Stimulated activated CD8-positive, alpha-beta memory T cell treated with anti-CD3 and anti-CD28 coated beads, Interleukin-2, amount 100 ng/mL, for 1 hour (primary cell): ENCODE results near the gene DDX28.
"Not testable (repeated sequence)": the region's sequence is repeated elsewhere in the genome, so short reads cannot be mapped to it uniquely, and the experiment has no call there.

ENCODE experiments used
- DNase-seq, 2 donors: peaks; one replicate each; pipeline ENCODE4 v3.0.0-alpha.2; 2020; ENCODE audit warnings: low read depth in 2 of 2

The DDX28 gene

DNA sequence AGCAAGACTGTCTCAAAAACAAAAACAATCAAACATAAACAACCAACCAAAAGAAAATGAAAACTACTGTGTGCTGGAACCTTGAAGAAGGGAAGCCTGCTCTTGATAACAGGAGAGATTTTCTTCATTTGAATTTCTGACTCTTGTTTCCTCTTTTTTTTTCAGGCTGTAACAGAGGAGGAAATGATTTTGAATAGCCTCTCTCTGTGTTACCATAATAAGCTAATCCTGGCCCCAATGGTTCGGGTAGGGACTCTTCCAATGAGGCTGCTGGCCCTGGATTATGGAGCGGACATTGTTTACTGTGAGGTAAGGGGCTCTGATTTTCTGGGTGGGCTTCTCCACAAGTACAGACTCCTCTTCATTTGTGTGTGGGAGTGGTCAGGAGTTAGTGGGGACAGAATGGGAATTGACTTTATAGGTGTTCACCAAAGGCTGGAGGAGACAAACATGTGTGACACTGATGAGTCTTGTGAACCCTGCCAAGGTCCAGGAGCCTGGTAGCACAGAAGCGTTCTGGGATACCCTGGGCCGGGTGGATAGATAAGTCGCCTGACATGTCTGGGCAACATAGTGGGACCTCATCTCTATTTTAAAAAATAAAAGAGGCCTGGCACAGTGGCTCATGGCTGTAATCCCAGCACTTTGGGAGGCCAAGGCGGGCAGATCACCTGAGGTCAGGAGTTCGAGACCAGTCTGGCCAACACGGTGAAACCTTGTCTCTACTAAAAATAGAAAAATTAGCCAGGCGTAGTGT, 15.0 kb upstream of the DDX28 start:
- DNase-seq, result no peak

DNA sequence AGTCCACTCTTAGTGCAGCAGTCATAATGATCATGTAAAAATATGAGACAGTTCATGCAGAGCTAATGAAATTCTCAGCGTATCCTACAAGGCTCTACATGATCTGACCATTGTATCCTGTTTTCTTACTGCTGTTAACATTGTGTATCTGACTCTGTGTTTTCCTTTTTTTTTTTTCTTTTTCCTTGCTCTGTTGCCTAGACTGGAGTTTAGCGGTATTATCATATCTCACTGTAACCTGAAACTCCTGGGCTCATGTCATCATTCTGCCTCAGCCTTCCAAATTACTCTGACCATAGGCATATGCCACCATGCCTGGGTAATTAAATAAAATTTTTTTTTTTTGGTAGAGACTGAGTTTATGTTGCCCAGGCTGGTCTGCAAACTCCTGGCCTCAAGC, 12.2 kb upstream of the DDX28 start:
- DNase-seq, result no peak

DNA sequence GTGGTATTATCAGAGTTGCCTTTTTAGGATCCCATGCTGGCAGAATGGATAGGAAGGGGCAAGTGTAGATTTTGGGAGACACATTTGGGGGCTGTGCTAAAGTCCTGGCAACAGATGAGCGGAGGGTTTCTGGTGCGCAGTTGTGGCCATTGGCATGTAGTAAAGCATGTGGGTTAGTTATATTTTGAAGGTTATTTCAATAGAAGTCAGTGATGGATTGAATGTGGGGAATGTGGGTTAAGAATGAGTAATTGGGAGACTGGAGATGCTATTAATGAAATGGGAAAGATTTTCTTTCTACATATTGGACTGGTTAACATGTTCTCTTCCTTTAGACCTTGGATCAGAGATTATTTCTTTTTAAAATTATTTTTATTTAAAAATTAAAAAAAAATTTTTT, 10.1 kb upstream of the DDX28 start:
- DNase-seq, result no peak

DNA sequence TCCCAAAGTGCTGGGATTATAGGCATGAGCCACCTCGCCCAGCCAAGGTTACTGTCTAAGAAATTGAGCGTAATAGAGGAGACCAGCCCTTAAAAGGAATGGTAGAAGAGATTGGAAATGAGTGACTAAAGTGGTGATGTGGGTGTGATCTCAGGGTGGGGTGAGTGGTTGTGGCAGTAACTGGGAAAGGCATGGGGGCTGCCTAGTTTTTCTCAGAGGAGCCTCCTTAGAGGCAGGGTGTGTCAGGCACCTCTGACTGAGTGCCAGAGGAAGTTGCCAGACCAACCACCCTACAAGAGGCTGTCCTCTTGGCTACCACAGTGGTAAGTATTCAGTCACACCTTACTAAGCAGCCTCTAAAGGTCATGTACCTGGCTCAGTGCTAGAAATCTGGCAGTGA, 8.9 kb upstream of the DDX28 start:
- no peak for DNase-seq

DNA sequence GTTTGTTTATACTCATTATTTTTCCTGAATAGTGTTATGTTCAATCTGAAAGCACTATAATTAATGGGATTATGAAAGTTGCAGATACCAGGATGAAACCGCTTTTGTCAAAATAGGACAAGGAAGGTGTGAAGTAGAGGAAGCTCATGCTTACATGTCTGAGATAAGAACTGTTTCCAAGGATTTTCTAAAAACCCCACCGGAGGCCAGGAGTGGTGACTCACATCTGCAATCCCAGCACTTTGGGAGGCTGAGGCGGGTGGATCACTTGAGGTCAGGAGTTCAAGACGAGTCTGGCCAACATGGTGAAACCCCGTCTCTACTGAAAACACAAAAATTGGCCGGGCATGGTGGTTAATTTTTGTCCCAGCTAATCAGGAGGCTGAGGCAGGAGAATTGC, 7.1 kb upstream of the DDX28 start:
- DNase-seq, result not testable (repeated sequence)

DNA sequence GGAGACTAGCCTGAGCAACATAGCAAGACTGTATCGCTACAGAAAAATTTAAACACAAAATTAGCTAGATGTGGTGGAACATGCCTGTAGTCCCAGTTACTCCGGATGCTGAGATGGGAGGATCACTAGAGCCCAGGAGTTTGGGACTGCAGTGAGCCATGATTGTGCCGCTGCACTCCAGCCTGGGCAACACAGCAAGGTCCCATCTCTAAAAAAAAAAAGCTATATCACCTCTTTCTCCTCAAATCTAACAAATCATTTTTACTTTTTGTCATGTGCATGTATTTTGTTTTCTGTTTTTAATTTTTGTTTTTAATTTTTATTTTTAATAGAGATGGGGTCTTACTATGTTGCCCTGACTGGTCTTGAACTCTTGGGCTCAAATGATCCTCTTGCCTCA, 6.0 kb upstream of the DDX28 start:
- DNase-seq, result no peak

DNA sequence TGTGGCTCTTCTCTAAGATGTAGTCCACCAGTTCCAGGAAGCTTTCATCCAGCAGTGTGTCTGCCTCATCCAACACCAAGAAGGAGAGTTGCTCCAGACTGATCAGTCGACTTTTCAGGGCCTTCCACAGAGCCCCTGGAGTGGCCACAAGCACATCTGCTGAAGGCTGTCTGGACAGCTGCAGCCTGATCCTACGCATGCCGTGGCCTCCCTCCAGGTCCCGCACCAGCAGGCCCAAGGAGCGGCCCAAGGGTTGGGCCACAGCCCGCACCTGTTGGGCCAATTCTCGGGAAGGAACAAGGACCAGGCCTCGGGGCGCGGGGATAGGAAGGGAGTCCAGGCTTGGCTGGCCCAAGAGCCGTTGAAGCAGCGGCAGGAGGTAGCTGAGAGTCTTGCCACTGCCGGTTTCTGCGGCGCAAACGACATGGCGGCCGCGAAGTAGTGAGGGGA, 729 bp downstream of the DDX28 start:
- no peak for DNase-seq

DNA sequence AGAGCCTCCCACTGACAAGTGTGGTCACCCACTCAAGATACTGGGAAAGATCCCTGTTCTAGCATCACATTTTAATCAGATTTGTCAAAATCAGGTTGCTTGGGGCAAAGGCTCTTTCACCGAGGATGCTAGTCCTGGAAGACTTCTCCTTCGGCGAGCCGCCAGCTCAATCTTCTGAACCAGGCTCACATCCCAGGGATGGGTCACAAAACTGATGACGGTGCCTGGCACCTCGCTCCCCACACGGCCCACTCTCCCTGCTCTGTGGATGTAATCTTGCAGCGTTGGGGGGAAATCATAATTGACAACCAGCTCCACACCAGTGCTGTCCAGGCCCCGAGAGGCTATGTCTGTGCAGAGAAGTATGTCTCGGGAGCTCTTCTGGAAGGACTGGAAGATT, 1.5 kb downstream of the DDX28 start:
- no peak for DNase-seq

DNA sequence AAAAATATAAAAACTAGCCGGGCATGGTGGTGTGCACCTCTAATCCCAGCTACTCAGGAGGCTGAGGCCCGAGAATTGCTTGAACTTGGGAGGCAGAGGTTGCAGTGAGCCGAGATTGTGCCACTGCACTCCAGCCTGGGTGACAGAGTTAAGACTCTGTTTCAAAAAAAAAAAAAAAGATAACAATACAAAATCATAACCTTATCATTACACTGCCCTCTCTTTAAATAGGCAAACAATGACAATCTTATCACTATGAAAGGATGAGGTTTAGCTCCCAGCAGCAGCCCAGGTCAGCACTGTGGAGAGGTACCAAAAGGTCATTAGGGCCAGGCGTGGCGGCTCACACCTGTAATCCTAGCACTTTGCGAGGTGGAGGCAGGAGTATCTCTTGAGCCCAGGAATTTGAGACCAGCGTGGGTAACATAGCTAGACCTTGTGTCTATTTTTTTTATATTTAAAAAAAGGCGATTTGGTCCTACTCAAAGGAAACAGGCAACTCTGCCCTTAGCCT, 3.8 kb downstream of the DDX28 start:
- DNase-seq, result no peak

DNA sequence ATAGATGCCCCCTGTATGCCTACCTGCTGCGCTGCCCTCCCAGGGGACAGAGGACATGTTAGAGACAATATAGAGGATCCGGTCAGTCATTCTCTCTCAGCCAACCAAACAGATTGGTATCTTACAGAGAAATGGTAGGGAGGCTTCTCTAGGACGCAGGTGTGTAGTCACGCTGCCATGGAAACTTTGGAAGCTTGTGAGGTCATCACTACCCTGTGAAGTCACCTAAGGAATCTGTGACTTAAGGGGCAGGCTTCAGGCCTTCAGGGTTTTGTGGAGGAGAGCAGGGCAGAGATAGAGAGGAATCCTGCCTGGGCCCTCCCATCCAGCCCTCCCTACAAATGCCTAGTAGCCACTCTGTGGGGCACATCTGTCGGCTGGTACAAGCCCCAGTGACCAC, 7.4 kb downstream of the DDX28 start, which contains the start of gene DPEP2NB:
Gene DPEP2NB, minus strand, starts transcription at position 231 of the 400 bp plus-strand sequence. Its CDS starts 141 bp downstream, at position 90.
- no peak for DNase-seq

DNA sequence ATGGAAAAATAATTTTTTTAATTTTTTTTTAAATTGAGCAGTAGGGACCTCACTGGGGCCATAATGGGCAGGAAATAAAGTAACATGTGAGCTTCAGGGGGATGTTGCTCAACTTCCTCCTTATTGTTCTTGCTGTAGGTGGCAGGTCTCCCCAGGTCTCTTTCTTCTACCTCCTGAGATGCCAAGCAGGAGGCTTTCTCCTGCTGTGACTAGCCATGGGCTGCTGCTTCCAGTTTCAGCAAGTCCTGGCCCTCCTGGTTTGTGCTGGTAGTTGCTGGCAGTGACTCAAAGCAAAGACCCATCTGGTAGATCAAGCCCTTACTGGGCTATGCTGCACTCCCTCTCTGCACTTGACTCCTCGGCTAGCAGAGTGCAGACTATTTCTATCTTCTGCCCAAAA, 9.6 kb downstream of the DDX28 start:
- DNase-seq, result no peak

DNA sequence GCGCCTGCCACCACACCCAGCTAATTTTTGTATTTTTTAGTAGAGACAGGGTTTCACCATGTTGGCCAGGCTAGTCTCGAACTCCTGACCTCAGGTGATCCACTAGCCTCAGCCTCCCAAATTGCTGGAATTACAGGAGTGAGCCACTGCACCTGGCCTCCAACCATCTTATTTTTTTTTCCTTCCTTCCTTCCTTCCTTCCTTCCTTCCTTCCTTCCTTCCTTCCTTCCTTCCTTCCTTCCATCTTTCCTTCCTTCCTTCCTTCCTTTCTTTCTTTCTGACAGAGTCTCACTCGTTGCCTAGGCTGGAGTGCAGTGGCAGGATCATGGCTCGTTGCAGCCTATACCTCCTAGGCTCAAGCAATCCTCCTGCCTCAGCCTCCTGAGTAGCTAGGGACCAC, 13.2 kb downstream of the DDX28 start:
- DNase-seq, result not testable (repeated sequence)

DNA sequence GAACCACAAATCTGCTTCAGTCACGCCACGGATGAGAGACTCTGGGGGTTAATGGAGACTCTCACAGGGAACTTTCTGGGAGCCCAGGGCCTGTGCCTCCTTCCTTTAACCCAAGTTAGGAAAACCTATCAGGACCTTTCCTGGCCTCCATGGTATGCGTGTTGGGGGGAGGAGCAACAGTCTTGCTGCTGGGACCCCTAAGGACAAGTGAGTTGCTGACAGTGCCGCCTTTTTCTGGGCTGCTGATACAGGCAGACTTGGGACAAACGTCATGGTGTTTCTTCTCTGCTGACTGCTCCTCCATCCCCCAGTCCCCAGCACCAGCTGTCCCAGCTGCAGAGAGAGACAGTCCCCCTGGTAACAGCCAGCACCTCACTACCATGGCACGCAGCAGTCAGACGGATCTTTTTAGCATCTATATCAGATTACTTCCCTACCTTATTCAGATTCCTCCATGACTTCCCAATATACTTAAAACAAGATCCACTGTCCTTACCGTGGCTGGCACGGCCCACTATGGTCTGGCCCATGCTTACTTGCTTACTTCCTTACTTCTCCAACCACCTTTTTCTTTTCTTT, 13.8 kb downstream of the DDX28 start:
- DNase-seq, result no peak

DNA sequence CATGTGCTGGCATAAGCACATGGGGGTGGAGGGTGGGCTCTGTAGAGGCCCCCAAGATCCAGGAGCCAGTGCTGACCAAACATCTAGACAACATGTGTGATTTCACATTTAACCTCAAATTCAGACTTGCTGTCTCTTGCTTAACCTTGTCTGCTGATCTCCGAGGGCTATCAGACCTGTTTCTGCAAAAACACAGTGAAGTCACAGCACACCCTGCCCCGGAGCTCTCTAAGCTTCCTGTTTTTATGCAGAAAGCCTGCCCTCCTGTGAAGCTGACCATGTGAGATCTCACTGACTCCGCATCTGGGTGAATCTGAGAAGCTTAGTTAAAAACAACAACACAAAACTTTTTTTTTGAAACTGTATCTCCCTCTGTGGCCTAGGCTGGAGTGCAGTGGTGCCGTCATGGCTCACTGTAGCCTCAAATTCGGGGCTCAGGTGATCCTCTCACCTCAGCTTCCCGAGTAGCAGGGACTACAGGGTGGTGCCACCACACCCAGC, 17.2 kb downstream of the DDX28 start:
- no peak for DNase-seq

DNA sequence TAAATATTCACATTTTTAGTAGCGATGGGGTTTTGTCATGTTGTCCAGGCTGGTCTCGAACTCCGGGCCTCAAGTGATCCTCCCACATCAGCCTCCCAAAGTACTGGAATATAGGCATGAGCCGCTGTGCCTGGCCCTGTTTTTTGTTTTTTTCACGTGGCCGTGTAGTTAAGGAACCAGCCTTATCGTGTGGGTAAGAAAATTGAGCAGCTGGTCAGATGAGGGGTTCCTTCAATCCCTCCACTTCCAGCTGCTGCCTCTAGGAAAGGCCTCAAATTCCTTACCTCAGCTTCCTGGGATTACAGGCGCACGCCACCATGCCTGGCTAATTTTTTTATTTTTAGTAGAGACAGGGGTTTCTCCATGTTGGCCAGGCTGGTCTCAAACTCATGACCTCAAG, 17.8 kb downstream of the DDX28 start:
- no peak for DNase-seq

DNA sequence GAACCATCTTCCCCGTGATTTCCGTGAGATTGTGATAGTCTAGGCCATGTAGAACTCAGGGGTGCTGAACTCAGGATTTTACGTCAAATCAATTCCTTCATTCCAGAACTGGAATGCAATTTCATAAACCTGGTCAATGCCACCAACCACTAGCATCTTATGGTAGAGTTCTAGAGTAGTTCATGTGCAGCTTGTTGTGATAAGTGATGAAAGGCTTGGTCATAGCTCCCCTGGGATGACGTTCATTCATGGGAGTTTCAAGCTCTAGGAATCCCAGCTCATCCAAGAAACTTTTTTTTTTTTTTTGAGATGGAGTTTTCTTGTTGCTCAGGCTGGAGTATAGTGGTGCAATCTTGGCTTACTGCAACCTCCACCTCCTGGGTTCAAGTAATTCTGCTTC, 20.0 kb downstream of the DDX28 start:
- DNase-seq, result no peak

DNA sequence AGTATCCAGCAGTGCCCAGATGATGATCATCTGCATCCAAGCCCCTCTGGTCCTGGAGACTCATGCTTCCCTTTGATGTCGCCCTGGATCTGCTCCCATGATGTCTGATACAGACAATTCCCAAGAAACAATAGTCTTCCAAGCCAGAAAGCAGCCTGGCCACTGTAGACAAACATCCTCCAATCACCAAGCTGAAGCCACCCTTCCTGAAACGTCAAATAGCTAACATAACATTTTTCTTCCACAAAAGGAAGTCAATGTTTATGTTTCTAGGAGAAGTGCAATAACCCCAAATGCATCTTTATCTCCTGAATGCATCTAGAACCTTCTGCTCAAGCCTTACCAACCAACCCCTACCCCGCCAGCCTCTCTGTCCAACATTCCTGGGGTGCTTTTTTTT, 22.6 kb downstream of the DDX28 start:
- DNase-seq, result no peak

DNA sequence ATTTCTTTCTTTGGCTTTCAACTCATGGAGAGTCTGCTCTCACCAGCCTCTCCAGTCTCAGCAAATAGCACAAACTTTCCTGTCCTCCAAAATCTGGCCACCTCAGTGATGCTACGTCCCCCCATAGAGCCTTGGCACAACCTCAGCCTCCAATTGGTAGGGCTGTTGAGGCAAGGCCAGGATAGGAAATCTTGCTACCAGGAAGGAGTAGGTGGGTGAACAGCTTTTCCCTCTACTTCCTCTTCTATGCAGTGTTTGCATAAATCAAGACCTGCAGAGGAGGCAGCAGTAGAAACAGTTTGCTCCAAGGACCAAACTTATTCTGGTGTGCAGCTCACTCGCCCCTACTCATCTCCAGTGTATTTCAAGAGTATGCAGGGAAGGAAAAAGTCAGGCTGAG, 23.0 kb downstream of the DDX28 start:
- DNase-seq, result no peak

DNA sequence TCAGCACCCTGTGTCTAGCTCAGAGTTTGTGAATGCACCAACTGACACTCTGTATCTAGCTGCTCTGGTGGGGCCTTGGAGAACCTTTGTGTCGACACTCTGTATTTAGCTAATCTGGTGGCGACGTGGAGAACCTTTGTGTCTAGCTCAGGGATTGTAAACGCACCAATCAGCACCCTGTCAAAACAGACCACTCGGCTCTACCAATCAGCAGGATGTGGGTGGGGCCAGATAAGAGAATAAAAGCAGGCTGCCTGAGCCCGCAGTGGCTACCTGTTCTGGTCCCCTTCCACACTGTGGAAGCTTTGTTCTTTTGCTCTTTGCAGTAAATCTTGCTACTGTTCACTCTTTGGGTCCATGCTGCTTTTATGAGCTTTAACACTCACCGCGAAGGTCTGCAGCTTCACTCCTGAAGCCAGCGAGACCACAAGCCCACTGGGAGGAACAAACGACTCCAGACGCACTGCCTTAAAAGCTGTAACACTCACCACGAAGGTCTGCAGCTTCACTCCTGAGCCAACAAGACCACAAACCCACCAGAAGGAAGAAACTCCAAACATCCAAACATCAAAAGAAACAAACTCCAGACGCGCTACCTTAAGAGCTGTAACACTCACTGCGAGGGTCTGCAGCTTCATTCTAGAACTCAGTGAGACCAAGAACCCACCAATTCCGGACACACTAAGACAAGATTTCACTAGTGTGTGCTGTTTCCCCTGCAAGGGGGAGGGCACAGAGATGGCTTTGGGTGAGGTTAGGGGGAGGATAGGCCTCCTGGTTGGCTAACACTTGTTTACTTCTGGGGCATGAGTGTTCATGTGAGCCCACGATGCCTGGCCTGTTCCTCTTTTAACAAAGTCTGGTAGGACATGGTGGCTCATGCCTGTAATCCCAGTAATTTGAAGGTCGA, 24.0 kb downstream of the DDX28 start, which contains the start of gene DPEP2:
Gene DPEP2, minus strand, starts transcription at position 706 of the 910 bp plus-strand sequence. CDS start 6,272 bp downstream, outside the sequence.
- not testable (repeated sequence) for DNase-seq

DNA sequence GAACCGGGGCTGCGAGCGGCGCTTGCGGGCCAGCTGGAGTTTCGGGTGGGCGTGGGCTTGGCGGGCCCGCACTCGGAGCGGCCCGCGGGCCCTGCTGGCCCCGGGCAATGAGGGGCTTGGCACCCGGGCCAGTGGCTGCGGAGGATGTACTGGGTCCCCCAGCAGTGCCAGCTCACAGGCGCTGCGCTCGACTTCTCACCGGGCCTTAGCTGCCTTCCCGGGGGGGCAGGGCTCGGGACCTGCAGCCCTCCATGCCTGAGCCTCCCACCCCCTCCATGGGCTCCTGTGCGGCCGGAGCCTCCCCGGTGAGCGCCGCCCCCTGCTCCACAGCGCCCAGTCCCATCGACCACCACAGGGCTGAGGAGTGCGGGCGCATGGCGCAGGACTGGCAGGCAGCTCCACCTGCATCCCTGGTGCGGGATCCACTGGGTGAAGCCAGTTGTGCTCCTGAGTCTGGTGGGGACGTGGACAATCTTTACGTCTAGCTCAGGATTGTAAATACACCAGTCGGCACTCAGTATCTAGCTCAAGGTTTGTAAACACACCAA, 24.7 kb downstream of the DDX28 start:
- not testable (repeated sequence) for DNase-seq

DNA sequence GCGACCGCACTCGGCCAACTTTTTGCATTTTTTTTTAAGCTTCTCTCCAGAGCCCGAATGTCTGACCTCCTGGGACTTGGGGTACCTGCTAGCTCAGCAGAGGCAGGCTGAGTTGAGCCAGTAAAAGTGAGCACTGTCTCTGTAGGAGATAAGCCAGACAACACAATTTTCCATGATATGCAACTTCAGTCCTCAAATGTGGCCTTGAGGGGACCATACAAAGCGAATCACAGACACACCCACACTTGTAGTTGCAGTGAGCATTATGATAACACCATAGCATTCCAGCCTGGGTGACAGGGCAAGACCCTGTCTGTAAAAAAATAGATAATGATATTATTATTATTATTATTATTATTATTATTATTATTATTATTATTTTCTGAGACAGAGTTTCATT, 26.4 kb downstream of the DDX28 start:
- DNase-seq, result no peak

DNA sequence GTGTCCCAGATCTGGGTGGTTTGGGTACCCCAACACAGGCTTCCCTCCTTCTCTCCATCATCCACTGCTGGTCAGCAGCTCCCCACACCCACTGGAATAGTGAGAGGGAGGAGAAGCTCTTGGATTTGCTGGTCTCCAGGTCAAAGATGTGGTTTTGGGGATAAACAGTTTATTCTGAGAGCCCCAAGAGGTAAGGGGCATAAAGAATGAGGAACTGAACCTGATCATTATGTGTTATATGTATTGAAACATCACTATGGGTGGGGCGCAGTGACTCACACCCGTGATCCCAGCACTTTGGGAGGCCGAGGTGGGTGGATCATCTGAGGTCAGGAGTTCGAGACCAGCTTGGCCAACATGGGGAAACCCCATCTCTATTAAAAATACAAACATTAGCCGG, 27.6 kb downstream of the DDX28 start:
- no peak for DNase-seq
